NCI-H146 treated with DMSO at 0.1 percent for 48 hours (cell line): ENCODE measurements around the gene CACNA1I.
"Not testable (repeated sequence)": the region's sequence is repeated elsewhere in the genome, so short reads cannot be mapped to it uniquely, and the experiment has no call there.

Experiments used
- DNase-seq: peaks from one replicate; lab custom pipeline; 2025; ENCODE audit not compliant: unreplicated experiment; lab: John Stamatoyannopoulos, UW

The CACNA1I gene

DNA sequence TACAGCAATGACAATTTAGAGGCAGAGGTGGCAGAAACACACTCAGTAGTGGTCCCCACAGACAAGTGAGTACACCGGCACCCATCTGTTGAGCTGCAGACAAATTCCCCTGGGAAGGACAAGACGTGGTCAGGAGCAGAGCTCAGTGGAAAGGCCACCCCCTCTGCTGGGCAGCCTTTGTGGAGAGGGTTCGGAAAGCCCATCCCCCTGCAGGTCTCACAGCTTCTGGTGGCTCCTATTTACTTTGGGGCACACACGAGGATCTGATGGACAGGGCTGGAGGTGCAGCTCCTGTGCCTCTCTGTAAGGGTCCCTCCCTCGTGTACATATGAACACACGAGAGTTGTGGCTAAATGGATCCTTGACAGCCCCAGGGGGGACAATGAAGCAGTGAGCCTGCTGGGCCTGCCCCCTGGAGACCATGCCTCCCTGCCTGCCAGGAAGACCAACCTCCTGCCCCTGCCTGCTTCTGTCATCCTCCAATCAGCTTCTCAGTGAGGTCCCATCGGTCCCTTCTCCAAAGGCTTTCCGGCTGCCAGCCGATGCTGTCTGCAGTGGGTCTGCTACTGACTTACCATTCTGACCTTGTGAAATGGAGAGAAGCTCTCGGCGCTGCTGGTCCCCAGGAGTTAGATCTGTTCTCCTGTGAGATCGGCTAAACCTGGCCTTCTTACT lies 161.5 kb downstream of the CACNA1I start:
- peak; percentile 64 for DNase-seq

DNA sequence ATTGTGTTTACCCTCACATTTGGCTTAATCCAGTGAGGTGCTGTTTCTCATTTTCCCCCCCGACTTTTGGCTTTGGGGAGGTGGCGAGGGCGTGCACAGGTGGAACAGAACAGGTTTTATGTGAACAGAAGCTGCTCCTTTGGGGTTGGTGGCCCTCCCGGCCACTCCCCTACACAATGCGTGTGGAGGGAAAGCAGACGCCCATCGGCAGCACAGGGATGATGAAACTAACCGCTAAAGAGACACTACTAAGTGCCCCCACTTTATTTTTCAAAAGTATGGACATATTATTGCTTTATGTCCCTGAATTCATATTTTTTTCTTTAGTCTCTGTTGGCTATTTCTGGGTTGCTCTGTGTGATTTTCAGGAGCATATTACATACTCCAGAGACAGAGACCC lies 162.1 kb downstream of the CACNA1I start:
- no peak for DNase-seq

DNA sequence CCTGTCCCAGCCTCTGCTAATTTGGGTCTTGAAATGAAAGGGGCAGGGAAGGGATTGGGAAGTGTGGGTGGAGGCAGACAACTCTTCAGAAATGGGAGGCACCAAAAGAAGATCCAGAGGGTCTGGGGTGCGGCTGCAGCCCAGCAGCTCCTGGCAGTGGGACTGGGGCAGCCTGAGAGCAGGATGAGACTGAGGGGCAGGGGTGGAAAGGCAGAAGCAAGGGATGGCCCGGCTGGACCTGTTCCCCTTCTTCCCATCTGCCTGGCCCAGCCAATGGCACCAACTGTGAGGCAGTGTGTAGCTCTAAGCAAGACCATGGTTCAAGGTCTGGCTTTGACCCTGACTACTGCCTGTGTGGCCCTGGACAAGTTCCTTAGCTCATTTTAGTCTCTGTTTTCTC lies 162.6 kb downstream of the CACNA1I start:
- no peak for DNase-seq

DNA sequence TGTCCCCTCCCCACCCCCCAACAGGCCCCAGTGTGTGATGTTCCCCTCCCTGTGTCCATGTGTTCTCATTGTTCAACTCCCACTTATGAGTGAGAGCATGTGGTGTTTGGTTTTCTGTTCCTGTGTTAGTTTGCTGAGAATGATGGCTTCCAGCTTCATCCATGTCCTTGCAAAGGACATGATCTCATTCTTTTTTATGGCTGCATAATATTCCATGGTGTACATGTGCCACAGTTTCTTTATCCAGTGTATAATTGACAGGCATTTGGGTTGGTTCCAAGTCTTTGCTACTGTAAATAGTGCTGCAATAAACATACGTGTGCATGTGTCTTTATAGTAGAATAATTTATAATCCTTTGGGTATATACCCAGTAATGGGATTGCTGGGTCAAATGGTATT lies 163.5 kb downstream of the CACNA1I start:
- DNase-seq: not testable (repeated sequence)

DNA sequence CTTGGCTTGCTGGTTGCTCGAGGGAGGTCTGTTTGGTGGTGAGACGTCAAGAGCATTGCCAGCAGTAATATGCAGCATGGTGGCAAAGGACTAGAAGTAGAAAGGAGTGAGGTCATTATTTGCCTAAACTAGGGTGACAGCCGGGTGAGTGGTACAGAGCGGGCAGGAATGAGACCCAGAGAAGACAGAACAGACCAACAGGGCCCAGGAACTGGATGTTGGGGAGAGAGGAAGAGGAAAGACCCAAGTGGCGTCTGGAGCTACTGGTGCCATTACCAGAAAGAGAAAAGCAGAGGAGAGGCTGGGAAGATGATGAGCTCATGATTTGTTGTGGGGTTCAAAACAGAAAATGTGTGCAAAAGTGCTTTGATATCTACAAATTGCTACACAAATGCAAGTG lies 164.3 kb downstream of the CACNA1I start:
- no peak for DNase-seq

DNA sequence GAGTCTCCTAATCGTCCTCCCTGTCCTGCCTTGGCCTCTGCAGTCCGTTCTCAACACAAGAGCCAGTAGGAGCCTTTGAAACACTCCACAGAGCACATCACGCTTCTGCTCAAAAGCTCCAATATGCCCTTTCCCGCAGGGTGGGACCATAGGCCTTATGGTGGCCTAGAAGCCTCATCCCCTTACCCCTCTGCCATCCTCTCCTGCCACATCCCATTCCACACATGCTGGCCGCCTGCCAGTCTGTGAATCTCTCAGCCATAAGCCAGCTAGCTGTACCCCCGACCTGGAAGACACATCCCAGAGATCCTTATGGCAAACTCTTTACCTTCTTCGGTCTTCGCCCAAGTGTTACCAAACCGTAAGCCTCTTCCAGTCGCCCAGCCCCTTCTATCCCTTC lies 165.2 kb downstream of the CACNA1I start:
- no peak for DNase-seq

DNA sequence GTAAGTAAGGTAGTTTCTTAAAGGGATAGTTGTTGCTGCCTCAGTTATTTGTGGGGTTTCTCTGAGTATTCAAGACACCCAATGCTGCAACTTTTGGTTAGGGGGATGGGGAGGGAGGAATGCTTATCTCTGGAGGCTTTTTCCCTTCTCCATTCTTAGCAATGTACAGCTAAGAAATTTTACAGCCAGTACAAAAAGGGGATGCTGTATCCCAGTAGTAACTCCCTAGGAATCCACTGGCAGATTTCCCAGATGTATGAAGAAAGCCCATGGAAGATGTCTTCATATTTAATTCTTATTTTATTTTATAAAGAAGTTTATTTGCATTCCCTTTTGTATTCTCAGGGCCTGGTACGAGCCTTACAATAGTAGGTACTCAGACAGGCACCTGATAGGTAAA lies 168.2 kb downstream of the CACNA1I start:
- no peak for DNase-seq
